ENCODE results near the gene AFF3. TPM values are rescaled to one million over a fixed set of nuclear protein-coding genes. Genes with fewer than 3 reads are reported as not detected.

Gene AFF3
- total and polyA plus RNA-seq, 10 of the 15 experiments (the other 5 are each of a cell fraction or from before 2014, with no cell fraction given) = 0.26 to 5.5 (median 3.0) TPM

DNA sequence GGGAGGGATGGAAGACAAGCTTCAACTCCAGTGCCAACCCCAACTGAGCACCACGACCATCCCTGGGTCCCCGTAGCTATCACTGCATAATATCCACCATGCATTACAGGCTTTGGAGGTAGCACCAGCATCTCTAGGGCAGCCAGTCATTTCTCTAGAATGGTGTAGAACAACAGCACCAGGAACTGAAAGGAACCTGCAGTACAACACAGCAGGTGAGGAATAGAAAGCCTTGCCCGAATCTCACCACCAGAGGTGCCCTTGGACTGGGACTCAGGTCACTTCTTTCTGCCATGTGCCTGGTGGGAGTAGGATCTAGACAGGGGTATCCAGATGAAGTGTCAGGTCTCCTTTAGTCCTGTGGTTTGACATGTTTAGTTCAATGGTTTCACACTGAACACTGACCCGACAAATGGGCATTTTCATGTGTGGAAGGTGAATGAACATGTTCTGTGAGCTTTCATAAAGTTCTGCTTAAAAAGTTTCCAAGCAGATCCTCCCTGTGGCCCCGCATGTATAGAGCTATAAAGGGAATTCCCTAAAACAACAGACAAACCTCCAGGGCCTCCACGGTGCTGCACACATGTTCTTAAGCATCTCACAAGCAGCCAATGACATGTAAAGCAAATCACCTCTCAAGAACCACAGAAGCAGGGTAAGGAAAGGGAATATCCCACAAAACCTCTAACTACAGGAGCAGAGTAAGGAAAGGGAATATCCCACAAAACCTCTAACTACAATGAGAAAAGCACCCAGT, 208.3 kb downstream of the AFF3 start:
- H3K27me3 ChIP-seq (replicated peaks in 1 of 2; ENCODE audit: control insufficient read depth in 2 of 2, insufficient read depth in 2 of 2, low read length in 1 of 2) = peaks cover 0 to 3% of the 10 kb centered on the region in 2 experiments; a peak in 1 of 4 replicates
- no peak overlapping the region for H3K4me3 ChIP-seq
- in situ Hi-C loops (cut with MboI) (no loop called here), intact Hi-C loops (cut with micrococcal nuclease; ENCODE audit: unreplicated experiment) (no loop called here)
- H3K4me2 ChIP-seq (ENCODE audit: control insufficient read depth, insufficient read depth) = no peak overlapping the region
- H3K27ac ChIP-seq (ENCODE audit: control insufficient read depth, insufficient read depth) = no peak overlapping the region
- ATAC-seq = no peak
- RAD21 ChIA-PET (ENCODE audit: unreplicated experiment) = no interaction called here
- H3K9me3 ChIP-seq (replicated peaks; ENCODE audit: control insufficient read depth, insufficient read depth, low read length) = no peaks in the 10 kb centered on the region
- no peaks in the 10 kb centered on the region for H3K4me1 ChIP-seq (ENCODE audit: control insufficient read depth, insufficient read depth, low read length)
- WGBS (ENCODE audit: insufficient coverage, insufficient replicate concordance, low lambda C conversion rate, missing lambda C conversion rate) = 14% methylated on average over 6 of the region's 6 CpGs
- no peak for DNase-seq (ENCODE audit: low read depth, low spot score)
- H3K36me3 ChIP-seq (ENCODE audit: control insufficient read depth in 2 of 2, insufficient read depth in 2 of 2, low read length in 1 of 2) = no peaks in the 10 kb centered on the region
- SMC1A ChIA-PET (ENCODE audit: uncharacterized antibody, unreplicated experiment) = interaction anchor here (0.8 kb wide), 1 partner anchor 1285 kb away, joined by 3 read pairs; no protein-coding TSS in a partner anchor
- H2AFZ ChIP-seq (ENCODE audit: control insufficient read depth, low read depth, low read length) = no peak overlapping the region
- CTCF ChIA-PET = no interaction called here
- no peak for FAIRE-seq
- no peaks in the 10 kb centered on the region for H3K79me2 ChIP-seq (ENCODE audit: control insufficient read depth, insufficient read depth, low read length)
- POLR2A ChIA-PET = no interaction called here
- H4K20me1 ChIP-seq (ENCODE audit: control insufficient read depth, insufficient read depth) = no peaks in the 10 kb centered on the region
- BruUV-seq (replicated peaks) = no TSS peak
- no peak overlapping the region for H3K9ac ChIP-seq (ENCODE audit: control insufficient read depth, insufficient read depth, low read length)
- TF ChIP-seq YBX1 (IDR thresholded peaks at IDR 0.05) (no peak), JUNB (IDR thresholded peaks at IDR 0.05) (no peak), NBN (IDR thresholded peaks at IDR 0.05) (no peak), NR2C2 (IDR thresholded peaks at IDR 0.05; ENCODE audit: borderline replicate concordance, control insufficient read depth, insufficient read length, low read depth) (no peak), RAD21 (IDR thresholded peaks at IDR 0.05; ENCODE audit: insufficient read depth, low read depth, low read length) (peak; percentile 34; the same call in 1 of the 2 replicates)
- TF ChIP-seq, protein P1, sequence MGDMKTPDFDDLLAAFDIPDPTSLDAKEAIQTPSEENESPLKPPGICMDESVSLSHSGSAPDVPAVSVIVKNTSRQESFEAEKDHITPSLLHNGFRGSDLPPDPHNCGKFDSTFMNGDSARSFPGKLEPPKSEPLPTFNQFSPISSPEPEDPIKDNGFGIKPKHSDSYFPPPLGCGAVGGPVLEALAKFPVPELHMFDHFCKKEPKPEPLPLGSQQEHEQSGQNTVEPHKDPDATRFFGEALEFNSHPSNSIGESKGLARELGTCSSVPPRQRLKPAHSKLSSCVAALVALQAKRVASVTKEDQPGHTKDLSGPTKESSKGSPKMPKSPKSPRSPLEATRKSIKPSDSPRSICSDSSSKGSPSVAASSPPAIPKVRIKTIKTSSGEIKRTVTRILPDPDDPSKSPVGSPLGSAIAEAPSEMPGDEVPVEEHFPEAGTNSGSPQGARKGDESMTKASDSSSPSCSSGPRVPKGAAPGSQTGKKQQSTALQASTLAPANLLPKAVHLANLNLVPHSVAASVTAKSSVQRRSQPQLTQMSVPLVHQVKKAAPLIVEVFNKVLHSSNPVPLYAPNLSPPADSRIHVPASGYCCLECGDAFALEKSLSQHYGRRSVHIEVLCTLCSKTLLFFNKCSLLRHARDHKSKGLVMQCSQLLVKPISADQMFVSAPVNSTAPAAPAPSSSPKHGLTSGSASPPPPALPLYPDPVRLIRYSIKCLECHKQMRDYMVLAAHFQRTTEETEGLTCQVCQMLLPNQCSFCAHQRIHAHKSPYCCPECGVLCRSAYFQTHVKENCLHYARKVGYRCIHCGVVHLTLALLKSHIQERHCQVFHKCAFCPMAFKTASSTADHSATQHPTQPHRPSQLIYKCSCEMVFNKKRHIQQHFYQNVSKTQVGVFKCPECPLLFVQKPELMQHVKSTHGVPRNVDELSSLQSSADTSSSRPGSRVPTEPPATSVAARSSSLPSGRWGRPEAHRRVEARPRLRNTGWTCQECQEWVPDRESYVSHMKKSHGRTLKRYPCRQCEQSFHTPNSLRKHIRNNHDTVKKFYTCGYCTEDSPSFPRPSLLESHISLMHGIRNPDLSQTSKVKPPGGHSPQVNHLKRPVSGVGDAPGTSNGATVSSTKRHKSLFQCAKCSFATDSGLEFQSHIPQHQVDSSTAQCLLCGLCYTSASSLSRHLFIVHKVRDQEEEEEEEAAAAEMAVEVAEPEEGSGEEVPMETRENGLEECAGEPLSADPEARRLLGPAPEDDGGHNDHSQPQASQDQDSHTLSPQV (IDR thresholded peaks at IDR 0.05) = no peak
- TF ChIP-seq, protein P2, sequence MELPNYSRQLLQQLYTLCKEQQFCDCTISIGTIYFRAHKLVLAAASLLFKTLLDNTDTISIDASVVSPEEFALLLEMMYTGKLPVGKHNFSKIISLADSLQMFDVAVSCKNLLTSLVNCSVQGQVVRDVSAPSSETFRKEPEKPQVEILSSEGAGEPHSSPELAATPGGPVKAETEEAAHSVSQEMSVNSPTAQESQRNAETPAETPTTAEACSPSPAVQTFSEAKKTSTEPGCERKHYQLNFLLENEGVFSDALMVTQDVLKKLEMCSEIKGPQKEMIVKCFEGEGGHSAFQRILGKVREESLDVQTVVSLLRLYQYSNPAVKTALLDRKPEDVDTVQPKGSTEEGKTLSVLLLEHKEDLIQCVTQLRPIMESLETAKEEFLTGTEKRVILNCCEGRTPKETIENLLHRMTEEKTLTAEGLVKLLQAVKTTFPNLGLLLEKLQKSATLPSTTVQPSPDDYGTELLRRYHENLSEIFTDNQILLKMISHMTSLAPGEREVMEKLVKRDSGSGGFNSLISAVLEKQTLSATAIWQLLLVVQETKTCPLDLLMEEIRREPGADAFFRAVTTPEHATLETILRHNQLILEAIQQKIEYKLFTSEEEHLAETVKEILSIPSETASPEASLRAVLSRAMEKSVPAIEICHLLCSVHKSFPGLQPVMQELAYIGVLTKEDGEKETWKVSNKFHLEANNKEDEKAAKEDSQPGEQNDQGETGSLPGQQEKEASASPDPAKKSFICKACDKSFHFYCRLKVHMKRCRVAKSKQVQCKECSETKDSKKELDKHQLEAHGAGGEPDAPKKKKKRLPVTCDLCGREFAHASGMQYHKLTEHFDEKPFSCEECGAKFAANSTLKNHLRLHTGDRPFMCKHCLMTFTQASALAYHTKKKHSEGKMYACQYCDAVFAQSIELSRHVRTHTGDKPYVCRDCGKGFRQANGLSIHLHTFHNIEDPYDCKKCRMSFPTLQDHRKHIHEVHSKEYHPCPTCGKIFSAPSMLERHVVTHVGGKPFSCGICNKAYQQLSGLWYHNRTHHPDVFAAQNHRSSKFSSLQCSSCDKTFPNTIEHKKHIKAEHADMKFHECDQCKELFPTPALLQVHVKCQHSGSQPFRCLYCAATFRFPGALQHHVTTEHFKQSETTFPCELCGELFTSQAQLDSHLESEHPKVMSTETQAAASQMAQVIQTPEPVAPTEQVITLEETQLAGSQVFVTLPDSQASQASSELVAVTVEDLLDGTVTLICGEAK (IDR thresholded peaks at IDR 0.05; ENCODE audit: borderline replicate concordance) = no peak
- TF ChIP-seq, protein P3, sequence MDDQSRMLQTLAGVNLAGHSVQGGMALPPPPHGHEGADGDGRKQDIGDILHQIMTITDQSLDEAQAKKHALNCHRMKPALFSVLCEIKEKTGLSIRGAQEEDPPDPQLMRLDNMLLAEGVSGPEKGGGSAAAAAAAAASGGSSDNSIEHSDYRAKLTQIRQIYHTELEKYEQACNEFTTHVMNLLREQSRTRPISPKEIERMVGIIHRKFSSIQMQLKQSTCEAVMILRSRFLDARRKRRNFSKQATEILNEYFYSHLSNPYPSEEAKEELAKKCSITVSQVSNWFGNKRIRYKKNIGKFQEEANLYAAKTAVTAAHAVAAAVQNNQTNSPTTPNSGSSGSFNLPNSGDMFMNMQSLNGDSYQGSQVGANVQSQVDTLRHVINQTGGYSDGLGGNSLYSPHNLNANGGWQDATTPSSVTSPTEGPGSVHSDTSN (IDR thresholded peaks at IDR 0.05; ENCODE audit: insufficient replicate concordance, low read depth, low read length) = no peak
- TF ChIP-seq, protein P4, sequence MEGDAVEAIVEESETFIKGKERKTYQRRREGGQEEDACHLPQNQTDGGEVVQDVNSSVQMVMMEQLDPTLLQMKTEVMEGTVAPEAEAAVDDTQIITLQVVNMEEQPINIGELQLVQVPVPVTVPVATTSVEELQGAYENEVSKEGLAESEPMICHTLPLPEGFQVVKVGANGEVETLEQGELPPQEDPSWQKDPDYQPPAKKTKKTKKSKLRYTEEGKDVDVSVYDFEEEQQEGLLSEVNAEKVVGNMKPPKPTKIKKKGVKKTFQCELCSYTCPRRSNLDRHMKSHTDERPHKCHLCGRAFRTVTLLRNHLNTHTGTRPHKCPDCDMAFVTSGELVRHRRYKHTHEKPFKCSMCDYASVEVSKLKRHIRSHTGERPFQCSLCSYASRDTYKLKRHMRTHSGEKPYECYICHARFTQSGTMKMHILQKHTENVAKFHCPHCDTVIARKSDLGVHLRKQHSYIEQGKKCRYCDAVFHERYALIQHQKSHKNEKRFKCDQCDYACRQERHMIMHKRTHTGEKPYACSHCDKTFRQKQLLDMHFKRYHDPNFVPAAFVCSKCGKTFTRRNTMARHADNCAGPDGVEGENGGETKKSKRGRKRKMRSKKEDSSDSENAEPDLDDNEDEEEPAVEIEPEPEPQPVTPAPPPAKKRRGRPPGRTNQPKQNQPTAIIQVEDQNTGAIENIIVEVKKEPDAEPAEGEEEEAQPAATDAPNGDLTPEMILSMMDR (IDR thresholded peaks at IDR 0.05 in 2 of 3, conservative IDR thresholded peaks at IDR 0.05 in 1 of 3; ENCODE audit: control insufficient read depth in 2 of 3, extremely low read depth in 1 of 3, insufficient read depth in 1 of 3, low read depth in 3 of 3, low read length in 3 of 3) = 0 out of 6 replicates have a peak, but pooled peaks of 1 of the 3 experiments have one; percentile 14

Measured in GM12878 (cell line).